Measurements from ENCODE around the gene DYNC1I2.
A peak's percentile ranks its signal among the peaks of the same experiment; 100 is the strongest.

The DYNC1I2 gene

GRCh38 chr2:171669121-171669520 lies 18.1 kb upstream of the DYNC1I2 start:
- TF ChIP-seq, protein P1, sequence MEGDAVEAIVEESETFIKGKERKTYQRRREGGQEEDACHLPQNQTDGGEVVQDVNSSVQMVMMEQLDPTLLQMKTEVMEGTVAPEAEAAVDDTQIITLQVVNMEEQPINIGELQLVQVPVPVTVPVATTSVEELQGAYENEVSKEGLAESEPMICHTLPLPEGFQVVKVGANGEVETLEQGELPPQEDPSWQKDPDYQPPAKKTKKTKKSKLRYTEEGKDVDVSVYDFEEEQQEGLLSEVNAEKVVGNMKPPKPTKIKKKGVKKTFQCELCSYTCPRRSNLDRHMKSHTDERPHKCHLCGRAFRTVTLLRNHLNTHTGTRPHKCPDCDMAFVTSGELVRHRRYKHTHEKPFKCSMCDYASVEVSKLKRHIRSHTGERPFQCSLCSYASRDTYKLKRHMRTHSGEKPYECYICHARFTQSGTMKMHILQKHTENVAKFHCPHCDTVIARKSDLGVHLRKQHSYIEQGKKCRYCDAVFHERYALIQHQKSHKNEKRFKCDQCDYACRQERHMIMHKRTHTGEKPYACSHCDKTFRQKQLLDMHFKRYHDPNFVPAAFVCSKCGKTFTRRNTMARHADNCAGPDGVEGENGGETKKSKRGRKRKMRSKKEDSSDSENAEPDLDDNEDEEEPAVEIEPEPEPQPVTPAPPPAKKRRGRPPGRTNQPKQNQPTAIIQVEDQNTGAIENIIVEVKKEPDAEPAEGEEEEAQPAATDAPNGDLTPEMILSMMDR (conservative IDR thresholded peaks at IDR 0.05; ENCODE audit: low read length): no peak
- no peak for DNase-seq (ENCODE audit: low read depth)
- H3K4me3 ChIP-seq (ENCODE audit: low read length): no peak overlapping the region

DNA sequence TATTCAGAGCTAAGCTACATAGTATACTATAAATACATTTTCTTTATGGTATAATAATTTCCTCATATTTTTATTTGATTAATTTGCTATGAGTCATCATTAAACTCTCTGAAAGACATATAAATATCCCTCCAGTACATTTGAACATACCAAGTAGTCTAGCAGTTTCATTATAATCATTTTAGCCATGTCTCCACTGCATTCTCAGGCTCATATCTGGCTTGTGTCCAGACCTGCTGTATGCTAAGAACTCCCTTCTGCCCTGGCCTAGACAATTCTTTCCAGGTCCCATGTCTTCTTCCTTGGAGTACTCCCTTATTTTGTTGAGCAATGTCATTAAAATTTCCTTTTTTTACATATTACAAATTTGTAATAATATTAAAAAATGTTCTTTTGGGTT lies 16.6 kb upstream of the DYNC1I2 start:
- TF ChIP-seq, protein P1 (conservative IDR thresholded peaks at IDR 0.05; ENCODE audit: low read length): no peak
- H3K4me3 ChIP-seq (ENCODE audit: low read length): no peak overlapping the region
- DNase-seq (ENCODE audit: low read depth): no peak

DNA sequence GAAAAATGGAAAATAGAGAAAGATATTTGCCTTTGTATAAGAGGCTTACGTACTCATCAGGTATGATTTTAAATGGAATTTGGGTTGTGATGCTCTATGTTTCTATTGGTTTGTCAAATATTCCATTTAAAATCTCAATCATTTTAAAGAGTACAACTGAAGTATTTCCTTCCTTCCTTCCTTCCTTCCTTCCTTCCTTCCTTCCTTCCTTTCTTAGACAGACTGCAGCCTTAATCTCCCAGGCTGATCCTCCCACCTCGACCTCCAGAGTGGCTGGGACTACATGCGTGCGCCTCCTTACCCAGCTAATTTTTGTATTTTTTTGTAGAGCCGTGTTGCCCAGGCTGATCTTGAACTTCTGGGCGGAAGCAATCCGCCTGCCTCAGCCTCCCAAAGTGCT lies 15.4 kb upstream of the DYNC1I2 start:
- no peak overlapping the region for H3K4me3 ChIP-seq (ENCODE audit: low read length)
- TF ChIP-seq, protein P1 (conservative IDR thresholded peaks at IDR 0.05; ENCODE audit: low read length): no peak
- DNase-seq (ENCODE audit: low read depth): no peak

DNA sequence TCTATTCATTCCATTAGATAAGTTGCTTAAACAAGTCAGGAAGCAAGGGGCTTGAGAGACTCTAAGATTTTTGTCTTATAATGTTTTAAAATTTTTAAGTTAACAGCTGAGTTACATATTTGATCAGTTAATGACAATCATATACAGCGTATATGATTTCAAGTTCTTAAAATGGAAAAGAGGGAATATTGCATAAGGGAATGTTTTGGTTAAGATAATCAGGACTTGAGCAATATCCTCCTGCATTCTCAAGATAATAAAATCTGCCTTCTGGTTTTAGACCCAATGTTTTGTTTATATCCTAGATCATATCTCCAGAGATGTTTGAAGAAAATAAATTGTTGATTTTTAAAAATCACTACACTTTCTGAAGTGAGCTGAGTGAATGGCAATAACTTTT lies 13.4 kb upstream of the DYNC1I2 start:
- TF ChIP-seq, protein P1 (conservative IDR thresholded peaks at IDR 0.05; ENCODE audit: low read length): no peak
- no peak overlapping the region for H3K4me3 ChIP-seq (ENCODE audit: low read length)
- no peak for DNase-seq (ENCODE audit: low read depth)

GRCh38 chr2:171675810-171676345 lies 11.4 kb upstream of the DYNC1I2 start:
- no peak for DNase-seq (ENCODE audit: low read depth)
- no peak overlapping the region for H3K4me3 ChIP-seq (ENCODE audit: low read length)

DNA sequence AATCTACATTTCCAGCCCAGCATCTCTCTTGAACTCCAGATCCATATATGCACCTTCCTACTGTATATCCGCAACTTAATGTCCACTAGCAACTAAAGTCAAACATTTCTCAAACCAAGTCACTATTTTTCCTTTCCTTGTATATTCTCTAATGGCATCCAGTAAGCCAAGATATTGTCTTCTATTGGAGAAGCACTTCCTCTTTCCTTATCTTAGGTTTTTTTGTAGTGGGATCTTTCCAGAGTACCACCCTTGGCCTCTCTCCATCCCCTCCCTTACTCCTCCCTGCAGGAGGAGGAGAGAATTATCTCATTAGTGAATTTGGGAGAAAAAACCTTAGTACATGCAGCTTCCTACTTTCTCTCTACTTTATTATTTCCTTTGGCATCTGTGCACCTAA lies 8.7 kb upstream of the DYNC1I2 start:
- TF ChIP-seq, protein P1 (conservative IDR thresholded peaks at IDR 0.05; ENCODE audit: low read length): no peak
- no peak for DNase-seq (ENCODE audit: low read depth)
- no peak overlapping the region for H3K4me3 ChIP-seq (ENCODE audit: low read length)

More at GRCh38 chr2:171675810-171676345, 11.4 kb upstream of the DYNC1I2 start:
- TF ChIP-seq, protein P1 (conservative IDR thresholded peaks at IDR 0.05; ENCODE audit: low read length): no peak

- DNase-seq (ENCODE audit: low read depth): peak; percentile 31
- peak overlapping the region; percentile 91 for H3K4me3 ChIP-seq (ENCODE audit: low read length)
- TF ChIP-seq, protein P1 (conservative IDR thresholded peaks at IDR 0.05; ENCODE audit: low read length): no peak
Measured at GRCh38 chr2:171688129-171688465, 828 bp downstream of the DYNC1I2 start.

All from AG10803 (cell line).